ENCODE results near the gene DNM1. TPM values are rescaled to one million over a fixed set of nuclear protein-coding genes. Genes with fewer than 3 reads are reported as not detected.

The DNM1 gene
- total and polyA plus RNA-seq, 2 experiments from 2014 or later: 36.0 to 42.0 TPM

DNA sequence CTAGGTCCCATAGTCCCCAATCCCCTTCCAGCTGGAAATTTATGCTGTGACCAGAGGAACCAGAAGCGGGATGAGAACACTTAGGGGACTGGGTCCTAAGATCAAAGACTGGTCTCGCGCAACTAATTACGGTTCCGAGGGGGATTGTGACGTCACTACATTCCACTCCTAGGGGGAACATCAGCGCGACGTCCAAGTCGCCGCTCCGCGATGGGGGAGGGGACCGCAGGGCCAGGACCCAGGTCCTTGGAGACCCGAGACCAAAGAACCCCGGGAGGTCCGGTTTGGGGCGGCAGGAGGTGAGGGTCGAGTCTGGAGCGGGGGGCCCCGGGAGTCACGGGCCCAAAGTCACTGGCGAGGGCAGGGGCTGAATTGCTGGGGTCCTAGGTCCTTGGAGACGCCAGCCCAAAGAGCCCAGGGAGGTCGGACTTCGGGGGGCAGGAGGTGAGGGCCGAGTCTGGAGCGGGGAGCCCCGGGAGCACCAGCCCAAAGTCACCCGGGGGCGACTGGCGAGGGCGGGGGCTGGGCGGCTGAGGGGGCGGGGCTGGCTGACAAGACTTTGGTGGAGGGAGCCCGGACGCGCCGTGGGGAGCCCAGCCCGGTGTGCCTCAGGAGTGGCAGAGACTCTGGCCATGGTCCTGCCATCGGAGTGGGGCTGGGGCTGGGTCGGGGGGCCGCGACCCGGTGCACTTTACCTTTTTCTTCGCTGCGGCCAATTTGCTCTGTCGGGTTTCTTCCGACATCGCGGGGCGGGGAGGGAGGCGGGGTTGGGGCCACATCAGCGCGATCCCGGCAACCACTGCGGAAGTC is 72.2 kb downstream of the DNM1 start, which contains the start of gene GOLGA2:
Gene GOLGA2, minus strand, starts transcription at position 810 of the 810 bp plus-strand sequence. Its CDS starts 31 bp downstream, at position 779.
- peak within 1 kb of the TSS; percentile 99 for H3K4me2 ChIP-seq
- H4K20me1 ChIP-seq (replicated peaks; ENCODE audit: insufficient read depth): peaks cover 12% of the 10 kb centered on the region
- ATAC-seq (peak; percentile 62), DNase-seq (ENCODE audit: low spot score) (peak; percentile 73)
- Mint-ChIP-seq H3K4me1 (peaks cover 13% of the 10 kb centered on the region), H3K9me3 (no peaks in the 10 kb centered on the region; the same call in 2 of the 3 replicates), H3K36me3 (ENCODE audit: low read depth) (peaks cover 9% of the 10 kb centered on the region), H3K27me3 (ENCODE audit: insufficient read depth, low read depth, poor library complexity) (peaks cover 16% of the 10 kb centered on the region), H3K27ac (peak within 1 kb of the TSS; percentile 95), H3K4me3 (peak within 1 kb of the TSS; percentile 91)
- no peaks in the 10 kb centered on the region; the same call in 1 of the 2 replicates for H3K36me3 ChIP-seq (ENCODE audit: insufficient read depth)
- peak; percentile 96 for TF ChIP-seq CREB1 (CRISPR knock-in tag; IDR thresholded peaks at IDR 0.05; ENCODE audit: low read depth)
- TF ChIP-seq POLR2AphosphoS5 (IDR thresholded peaks at IDR 0.05; ENCODE audit: low read depth): no peak
- H3F3A ChIP-seq (replicated peaks; ENCODE audit: low read depth): peaks cover 13% of the 10 kb centered on the region; the same call in 1 of the 2 replicates
- H3K4me1 ChIP-seq (ENCODE audit: insufficient read depth): peaks cover 8% of the 10 kb centered on the region; the same call in 1 of the 2 replicates
- peak within 1 kb of the TSS; percentile 84 for H2AFZ ChIP-seq
- peaks cover 21% of the 10 kb centered on the region for H3K79me2 ChIP-seq (replicated peaks; ENCODE audit: insufficient read depth)
- no peaks in the 10 kb centered on the region for H3K9me2 ChIP-seq (ENCODE audit: insufficient read depth)
- peak within 1 kb of the TSS; percentile 97 for H3K4me3 ChIP-seq
- H3K27ac ChIP-seq (ENCODE audit: low read depth): peak within 1 kb of the TSS; percentile 94
- no peaks in the 10 kb centered on the region for H3K27me3 ChIP-seq (ENCODE audit: insufficient read depth)

DNA sequence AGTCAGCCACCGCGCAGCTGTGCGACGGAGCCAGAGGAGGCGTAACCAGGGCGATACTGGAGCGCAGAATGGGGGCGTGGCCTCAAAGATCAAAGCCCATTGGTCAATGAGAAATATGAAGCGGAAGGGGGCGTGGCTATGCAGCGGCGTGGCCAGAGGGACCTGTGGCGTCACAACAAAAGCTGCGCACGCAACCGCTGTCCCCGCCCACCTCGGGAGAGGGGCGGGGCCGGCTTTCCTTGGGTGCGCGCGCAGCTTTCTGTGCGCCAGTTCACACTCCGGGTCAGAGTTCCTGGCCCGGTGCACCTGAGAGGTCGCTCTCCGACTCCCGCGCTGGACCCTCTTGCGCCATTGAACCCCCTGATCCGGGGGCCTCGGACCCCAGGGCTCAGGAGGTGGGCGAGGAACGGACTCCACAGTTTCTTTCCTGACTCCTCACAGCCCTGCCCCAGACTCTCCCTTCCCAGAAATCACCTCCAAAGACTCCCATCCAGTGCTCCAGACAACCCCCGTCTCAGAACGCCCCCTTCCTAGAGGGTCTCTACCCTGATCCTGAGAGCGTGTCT is 72.9 kb downstream of the DNM1 start, which contains the start of gene SWI5:
Gene SWI5, plus strand, starts transcription at position 269 of the 566 bp plus-strand sequence.
- no peaks in the 10 kb centered on the region; the same call in 2 of the 3 replicates for H3K9me3 Mint-ChIP-seq
- no peaks in the 10 kb centered on the region for H3K9me2 ChIP-seq (ENCODE audit: insufficient read depth)
- peaks cover 8% of the 10 kb centered on the region; the same call in 1 of the 2 replicates for H3K4me1 ChIP-seq (ENCODE audit: insufficient read depth)
- peak within 1 kb of the TSS; percentile 94 for H3K27ac ChIP-seq (ENCODE audit: low read depth)
- peak within 1 kb of the TSS; percentile 91 for H3K4me3 Mint-ChIP-seq
- peaks cover 13% of the 10 kb centered on the region; the same call in 1 of the 2 replicates for H3F3A ChIP-seq (replicated peaks; ENCODE audit: low read depth)
- peaks cover 12% of the 10 kb centered on the region for H4K20me1 ChIP-seq (replicated peaks; ENCODE audit: insufficient read depth)
- TF ChIP-seq CREB1 (CRISPR knock-in tag; IDR thresholded peaks at IDR 0.05; ENCODE audit: low read depth) (peak; percentile 83), POLR2AphosphoS5 (IDR thresholded peaks at IDR 0.05; ENCODE audit: low read depth) (peak; percentile 99), JUNB (IDR thresholded peaks at IDR 0.05; ENCODE audit: unreplicated experiment) (no peak)
- TF ChIP-seq, protein P1, sequence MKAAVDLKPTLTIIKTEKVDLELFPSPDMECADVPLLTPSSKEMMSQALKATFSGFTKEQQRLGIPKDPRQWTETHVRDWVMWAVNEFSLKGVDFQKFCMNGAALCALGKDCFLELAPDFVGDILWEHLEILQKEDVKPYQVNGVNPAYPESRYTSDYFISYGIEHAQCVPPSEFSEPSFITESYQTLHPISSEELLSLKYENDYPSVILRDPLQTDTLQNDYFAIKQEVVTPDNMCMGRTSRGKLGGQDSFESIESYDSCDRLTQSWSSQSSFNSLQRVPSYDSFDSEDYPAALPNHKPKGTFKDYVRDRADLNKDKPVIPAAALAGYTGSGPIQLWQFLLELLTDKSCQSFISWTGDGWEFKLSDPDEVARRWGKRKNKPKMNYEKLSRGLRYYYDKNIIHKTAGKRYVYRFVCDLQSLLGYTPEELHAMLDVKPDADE (IDR thresholded peaks at IDR 0.05): no peak
- H3K36me3 ChIP-seq (ENCODE audit: insufficient read depth): no peaks in the 10 kb centered on the region; the same call in 1 of the 2 replicates
- H3K27me3 ChIP-seq (ENCODE audit: insufficient read depth): no peaks in the 10 kb centered on the region
- peaks cover 13% of the 10 kb centered on the region for H3K4me1 Mint-ChIP-seq
- H3K27ac Mint-ChIP-seq: peak within 1 kb of the TSS; percentile 95
- H3K27me3 Mint-ChIP-seq (ENCODE audit: insufficient read depth, low read depth, poor library complexity): peaks cover 17% of the 10 kb centered on the region
- peak within 1 kb of the TSS; percentile 99 for H3K4me2 ChIP-seq
- peaks cover 9% of the 10 kb centered on the region for H3K36me3 Mint-ChIP-seq (ENCODE audit: low read depth)
- DNase-seq (ENCODE audit: low spot score) (peak; percentile 100), ATAC-seq (peak; percentile 91)
- peak within 1 kb of the TSS; percentile 97 for H3K4me3 ChIP-seq
- H3K79me2 ChIP-seq (replicated peaks; ENCODE audit: insufficient read depth): peaks cover 21% of the 10 kb centered on the region
- H2AFZ ChIP-seq: peak within 1 kb of the TSS; percentile 84

Measured in GM23338 (cell line).